ENCODE results near the gene TNFSF18.

TNFSF18 gene

DNA sequence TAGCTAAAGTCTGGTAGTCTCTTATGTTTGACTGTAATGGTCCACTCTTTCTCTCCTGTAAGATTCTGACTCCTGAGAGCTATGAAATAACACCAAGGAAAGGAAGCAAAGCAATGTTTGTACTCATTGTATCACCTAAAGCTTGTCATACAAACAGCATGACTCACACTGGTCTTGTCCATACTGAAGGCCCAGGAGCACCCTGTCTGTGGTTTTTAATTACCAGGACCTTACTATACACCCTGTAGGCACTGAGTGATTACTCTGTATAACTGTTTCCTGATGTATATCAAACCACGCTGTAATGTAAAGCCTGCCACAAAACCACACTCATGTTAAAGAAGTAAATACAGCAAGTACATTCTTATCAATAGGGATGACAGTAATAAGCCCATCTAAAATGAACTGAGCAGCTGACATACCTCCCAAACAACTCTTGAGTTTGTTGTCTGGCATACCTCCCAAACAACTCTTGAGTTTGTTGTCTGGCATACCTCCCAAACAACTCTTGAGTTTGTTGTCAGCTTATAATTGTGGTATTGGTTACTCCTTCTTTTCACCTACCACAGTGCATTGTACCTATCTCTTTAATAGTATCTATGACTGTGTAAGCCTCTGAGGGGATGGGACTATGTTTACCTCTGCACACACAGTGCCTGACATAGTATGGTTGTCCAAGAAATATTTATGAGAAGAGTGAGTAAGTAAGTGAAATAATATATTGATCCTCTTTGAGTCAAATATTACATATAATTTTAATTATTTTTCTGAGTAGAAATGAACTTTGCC, 11.6 kb upstream of the TNFSF18 start:
- no peak for DNase-seq
- Histone ChIP-seq H3K27ac (no peak overlapping the region), H3K4me3 (ENCODE audit: low read depth, low read length) (no peak overlapping the region), H3K36me3 (no peaks in the 10 kb centered on the region), H3K9me3 (ENCODE audit: severe bottlenecking) (no peaks in the 10 kb centered on the region), H3K27me3 (ENCODE audit: insufficient read depth, low read depth, severe bottlenecking) (peaks cover 27% of the 10 kb centered on the region)
- TF ChIP-seq, protein P1, sequence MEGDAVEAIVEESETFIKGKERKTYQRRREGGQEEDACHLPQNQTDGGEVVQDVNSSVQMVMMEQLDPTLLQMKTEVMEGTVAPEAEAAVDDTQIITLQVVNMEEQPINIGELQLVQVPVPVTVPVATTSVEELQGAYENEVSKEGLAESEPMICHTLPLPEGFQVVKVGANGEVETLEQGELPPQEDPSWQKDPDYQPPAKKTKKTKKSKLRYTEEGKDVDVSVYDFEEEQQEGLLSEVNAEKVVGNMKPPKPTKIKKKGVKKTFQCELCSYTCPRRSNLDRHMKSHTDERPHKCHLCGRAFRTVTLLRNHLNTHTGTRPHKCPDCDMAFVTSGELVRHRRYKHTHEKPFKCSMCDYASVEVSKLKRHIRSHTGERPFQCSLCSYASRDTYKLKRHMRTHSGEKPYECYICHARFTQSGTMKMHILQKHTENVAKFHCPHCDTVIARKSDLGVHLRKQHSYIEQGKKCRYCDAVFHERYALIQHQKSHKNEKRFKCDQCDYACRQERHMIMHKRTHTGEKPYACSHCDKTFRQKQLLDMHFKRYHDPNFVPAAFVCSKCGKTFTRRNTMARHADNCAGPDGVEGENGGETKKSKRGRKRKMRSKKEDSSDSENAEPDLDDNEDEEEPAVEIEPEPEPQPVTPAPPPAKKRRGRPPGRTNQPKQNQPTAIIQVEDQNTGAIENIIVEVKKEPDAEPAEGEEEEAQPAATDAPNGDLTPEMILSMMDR (IDR thresholded peaks at IDR 0.05; ENCODE audit: low read depth, low read length) = no peak

DNA sequence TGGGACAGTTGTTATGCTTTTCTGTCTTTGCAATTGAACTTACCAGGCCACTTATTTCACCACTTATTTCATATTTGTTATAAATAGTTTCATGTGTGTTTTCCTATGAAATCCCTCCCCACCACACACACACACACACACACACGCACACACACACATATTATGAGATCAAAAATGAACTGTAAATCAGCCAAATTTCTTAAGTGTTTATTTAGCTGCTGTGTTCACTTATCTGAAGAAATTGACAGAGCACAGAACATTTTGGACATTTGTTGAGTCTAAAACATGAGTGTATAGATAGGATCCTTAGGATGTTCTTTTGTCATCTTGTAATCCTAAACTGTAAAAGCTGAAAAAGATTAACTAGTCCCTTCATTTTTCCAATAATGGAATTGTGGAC, 7.8 kb upstream of the TNFSF18 start:
- Histone ChIP-seq H3K27me3 (ENCODE audit: insufficient read depth, low read depth, severe bottlenecking) (peaks cover 26% of the 10 kb centered on the region), H3K4me3 (ENCODE audit: low read depth, low read length) (no peak overlapping the region), H3K9me3 (ENCODE audit: severe bottlenecking) (no peaks in the 10 kb centered on the region), H3K27ac (no peak overlapping the region), H3K36me3 (no peaks in the 10 kb centered on the region)
- TF ChIP-seq, protein P1 (IDR thresholded peaks at IDR 0.05; ENCODE audit: low read depth, low read length) = no peak
- DNase-seq = no peak

GRCh38 chr1:173057984-173058383, 7.2 kb upstream of the TNFSF18 start:
- H3K4me3 ChIP-seq (ENCODE audit: low read depth, low read length) = no peak overlapping the region
- H3K27ac ChIP-seq = no peak overlapping the region
- DNase-seq = no peak
- H3K9me3 ChIP-seq (ENCODE audit: severe bottlenecking) = no peaks in the 10 kb centered on the region
- H3K36me3 ChIP-seq = no peaks in the 10 kb centered on the region
- H3K27me3 ChIP-seq (ENCODE audit: insufficient read depth, low read depth, severe bottlenecking) = peaks cover 24% of the 10 kb centered on the region
- TF ChIP-seq, protein P1 (IDR thresholded peaks at IDR 0.05; ENCODE audit: low read depth, low read length) = no peak

DNA sequence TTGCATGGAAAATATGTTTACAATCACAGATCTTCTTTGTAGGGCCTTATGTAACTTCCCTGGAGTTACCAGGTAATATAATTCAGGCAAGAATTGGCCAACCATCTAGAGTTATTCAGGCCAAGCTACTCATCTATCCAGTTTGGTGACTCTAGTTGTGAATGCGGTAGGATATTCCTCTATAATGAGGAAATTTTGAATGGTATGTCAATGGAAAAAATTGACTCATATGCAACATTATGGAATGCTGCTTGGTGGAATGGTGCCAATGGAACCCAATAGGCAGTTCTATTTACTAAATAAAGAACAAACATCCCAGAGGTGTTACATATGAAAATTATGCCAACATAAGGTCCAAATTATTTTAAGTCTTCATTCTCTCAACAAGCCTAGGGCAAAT, 5.6 kb upstream of the TNFSF18 start:
- Histone ChIP-seq H3K9me3 (ENCODE audit: severe bottlenecking) (no peaks in the 10 kb centered on the region), H3K27me3 (ENCODE audit: insufficient read depth, low read depth, severe bottlenecking) (peaks cover 18% of the 10 kb centered on the region), H3K27ac (no peak overlapping the region), H3K4me3 (ENCODE audit: low read depth, low read length) (no peak overlapping the region), H3K36me3 (no peaks in the 10 kb centered on the region)
- DNase-seq = no peak
- TF ChIP-seq, protein P1 (IDR thresholded peaks at IDR 0.05; ENCODE audit: low read depth, low read length) = no peak

GRCh38 chr1:173052681-173053196, 2.0 kb upstream of the TNFSF18 start:
- Histone ChIP-seq H3K36me3 (no peaks in the 10 kb centered on the region), H3K4me3 (ENCODE audit: low read depth, low read length) (no peak overlapping the region), H3K27me3 (ENCODE audit: insufficient read depth, low read depth, severe bottlenecking) (peaks cover 28% of the 10 kb centered on the region), H3K9me3 (ENCODE audit: severe bottlenecking) (no peaks in the 10 kb centered on the region), H3K27ac (no peak overlapping the region)
- TF ChIP-seq, protein P1 (IDR thresholded peaks at IDR 0.05; ENCODE audit: low read depth, low read length) = no peak
- DNase-seq = no peak

DNA sequence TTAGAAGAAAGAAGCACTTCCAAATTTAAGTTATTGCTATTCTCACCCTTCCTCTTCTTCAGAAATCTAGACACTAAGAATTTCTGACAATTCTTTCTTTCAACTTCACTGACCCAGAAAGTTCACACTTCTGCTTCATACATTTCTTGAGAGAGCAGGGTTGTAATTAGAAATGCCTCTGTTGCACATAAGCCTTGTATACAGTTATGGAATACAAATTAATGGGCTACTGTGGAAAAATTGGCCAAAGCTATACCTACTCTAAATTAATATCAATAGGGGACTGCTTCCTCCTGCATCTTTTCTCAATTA, 1.5 kb downstream of the TNFSF18 start:
- H3K4me3 ChIP-seq (ENCODE audit: low read depth, low read length) = no peak overlapping the region
- no peak overlapping the region for H3K27ac ChIP-seq
- no peaks in the 10 kb centered on the region for H3K36me3 ChIP-seq
- peaks cover 47% of the 10 kb centered on the region for H3K27me3 ChIP-seq (ENCODE audit: insufficient read depth, low read depth, severe bottlenecking)
- DNase-seq = no peak
- no peaks in the 10 kb centered on the region for H3K9me3 ChIP-seq (ENCODE audit: severe bottlenecking)
- TF ChIP-seq, protein P1 (IDR thresholded peaks at IDR 0.05; ENCODE audit: low read depth, low read length) = no peak

All from WERI-Rb-1 (cell line).